SH-SY5Y (cell line): ENCODE measurements around the gene COLQ.

Source experiments
- GATA2 ChIP-seq: IDR thresholded peaks from 2 replicates; pipeline ENCODE4 v1.6.1; 2011; ENCODE audit warnings: mild to moderate bottlenecking, low read depth, low read length
- GATA3 ChIP-seq: IDR thresholded peaks from 2 replicates; pipeline ENCODE4 v1.6.1; 2011; ENCODE audit warnings: low read depth, mild to moderate bottlenecking, low read length, moderate library complexity

GRCh38 chr3:15453991-15454625, 67.4 kb downstream of the COLQ start:
- TF ChIP-seq GATA3 (no peak), GATA2 (no peak)
